ENCODE results near the gene OR11A1. TPM values are rescaled to one million over a fixed set of nuclear protein-coding genes. Genes with fewer than 3 reads are reported as not detected.

The OR11A1 gene
- total RNA-seq, 1 experiment from 2014 or later: not detected

DNA sequence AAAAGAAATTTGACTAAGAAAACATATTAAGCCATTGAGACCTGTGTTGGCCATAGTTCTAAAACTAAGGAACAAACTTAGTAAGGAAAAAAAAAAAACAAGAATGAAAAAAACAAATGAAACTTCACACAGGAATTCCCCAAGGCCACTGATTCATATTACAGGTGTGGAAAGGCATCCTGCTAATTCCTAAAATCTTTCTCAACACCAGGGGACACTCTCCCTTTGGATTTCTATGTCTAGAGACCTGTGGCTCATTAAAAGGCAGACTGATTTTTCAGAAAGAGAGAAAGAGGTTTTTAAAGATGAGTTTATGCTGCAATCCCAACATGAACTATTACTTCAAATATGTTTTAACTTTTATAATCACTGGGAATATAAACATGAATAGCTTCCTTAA, 42.3 kb downstream of the OR11A1 start, which contains the start of gene OR12D1:
TSS of gene OR12D1 (plus strand) at position 341 of the 400 bp plus-strand sequence.
- no peak within 1 kb of the TSS for H3K27ac ChIP-seq (ENCODE audit: low read depth, low read length, poor library complexity, severe bottlenecking)
- H3K4me1 ChIP-seq (ENCODE audit: insufficient read depth, low read length, poor library complexity, severe bottlenecking): no peaks in the 10 kb centered on the region
- H3K9me3 ChIP-seq (ENCODE audit: low read depth, low read length, poor library complexity, severe bottlenecking): no peaks in the 10 kb centered on the region
- no TSS peak for BruUV-seq (replicated peaks)
- no peak within 1 kb of the TSS for H3K4me3 ChIP-seq (ENCODE audit: low read depth, low read length, poor library complexity, severe bottlenecking)
- ChIA-PET POLR2A (ENCODE audit: low non-redundant PET) (no interaction called here), CTCF (no interaction called here)
- TF ChIP-seq, protein P1, sequence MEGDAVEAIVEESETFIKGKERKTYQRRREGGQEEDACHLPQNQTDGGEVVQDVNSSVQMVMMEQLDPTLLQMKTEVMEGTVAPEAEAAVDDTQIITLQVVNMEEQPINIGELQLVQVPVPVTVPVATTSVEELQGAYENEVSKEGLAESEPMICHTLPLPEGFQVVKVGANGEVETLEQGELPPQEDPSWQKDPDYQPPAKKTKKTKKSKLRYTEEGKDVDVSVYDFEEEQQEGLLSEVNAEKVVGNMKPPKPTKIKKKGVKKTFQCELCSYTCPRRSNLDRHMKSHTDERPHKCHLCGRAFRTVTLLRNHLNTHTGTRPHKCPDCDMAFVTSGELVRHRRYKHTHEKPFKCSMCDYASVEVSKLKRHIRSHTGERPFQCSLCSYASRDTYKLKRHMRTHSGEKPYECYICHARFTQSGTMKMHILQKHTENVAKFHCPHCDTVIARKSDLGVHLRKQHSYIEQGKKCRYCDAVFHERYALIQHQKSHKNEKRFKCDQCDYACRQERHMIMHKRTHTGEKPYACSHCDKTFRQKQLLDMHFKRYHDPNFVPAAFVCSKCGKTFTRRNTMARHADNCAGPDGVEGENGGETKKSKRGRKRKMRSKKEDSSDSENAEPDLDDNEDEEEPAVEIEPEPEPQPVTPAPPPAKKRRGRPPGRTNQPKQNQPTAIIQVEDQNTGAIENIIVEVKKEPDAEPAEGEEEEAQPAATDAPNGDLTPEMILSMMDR (conservative IDR thresholded peaks at IDR 0.05; ENCODE audit: low read depth, low read length): no peak
- no peak for TF ChIP-seq EZH2 (IDR thresholded peaks at IDR 0.05; ENCODE audit: borderline replicate concordance, low read depth, low read length, poor library complexity, severe bottlenecking)
- no peaks in the 10 kb centered on the region for H3K36me3 ChIP-seq (ENCODE audit: insufficient read depth, low read length, poor library complexity, severe bottlenecking)
- intact Hi-C loops (cut with micrococcal nuclease; ENCODE audit: unreplicated experiment): no loop called here
- H3K27me3 ChIP-seq (replicated peaks; ENCODE audit: insufficient read depth, low read depth, low read length, poor library complexity): peaks cover 18% of the 10 kb centered on the region
- no peak for DNase-seq (ENCODE audit: low spot score)

DNA sequence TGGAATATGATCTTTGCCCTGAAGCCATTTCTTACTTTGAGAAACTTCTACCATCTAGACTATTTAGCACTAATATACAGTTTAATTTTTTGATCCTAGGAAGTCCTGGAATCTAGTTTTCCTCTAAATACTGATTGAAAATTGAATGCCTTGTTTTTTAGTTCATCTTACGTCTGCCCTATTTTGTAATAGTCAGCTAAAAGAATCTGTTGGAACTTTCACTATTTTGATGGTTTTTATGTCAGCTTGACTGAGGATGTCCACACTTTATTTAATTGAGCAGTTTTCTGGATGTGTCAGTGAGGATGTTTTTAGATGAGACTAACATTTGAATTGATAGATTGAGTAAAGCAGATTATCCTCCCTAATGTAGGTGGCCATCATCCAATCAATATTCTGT, 53.1 kb downstream of the OR11A1 start:
- DNase-seq (ENCODE audit: low spot score): no peak
- H3K27me3 ChIP-seq (replicated peaks; ENCODE audit: insufficient read depth, low read depth, low read length, poor library complexity): peaks cover 2% of the 10 kb centered on the region
- BruUV-seq (replicated peaks): no TSS peak
- H3K4me3 ChIP-seq (ENCODE audit: low read depth, low read length, poor library complexity, severe bottlenecking): no peak overlapping the region
- no peaks in the 10 kb centered on the region for H3K4me1 ChIP-seq (ENCODE audit: insufficient read depth, low read length, poor library complexity, severe bottlenecking)
- no peaks in the 10 kb centered on the region for H3K9me3 ChIP-seq (ENCODE audit: low read depth, low read length, poor library complexity, severe bottlenecking)
- H3K36me3 ChIP-seq (ENCODE audit: insufficient read depth, low read length, poor library complexity, severe bottlenecking): no peaks in the 10 kb centered on the region
- TF ChIP-seq EZH2 (IDR thresholded peaks at IDR 0.05; ENCODE audit: borderline replicate concordance, low read depth, low read length, poor library complexity, severe bottlenecking): no peak
- POLR2A ChIA-PET (ENCODE audit: low non-redundant PET): no interaction called here
- H3K27ac ChIP-seq (ENCODE audit: low read depth, low read length, poor library complexity, severe bottlenecking): no peak overlapping the region
- intact Hi-C loops (cut with micrococcal nuclease; ENCODE audit: unreplicated experiment): no loop called here
- CTCF ChIA-PET: no interaction called here

DNA sequence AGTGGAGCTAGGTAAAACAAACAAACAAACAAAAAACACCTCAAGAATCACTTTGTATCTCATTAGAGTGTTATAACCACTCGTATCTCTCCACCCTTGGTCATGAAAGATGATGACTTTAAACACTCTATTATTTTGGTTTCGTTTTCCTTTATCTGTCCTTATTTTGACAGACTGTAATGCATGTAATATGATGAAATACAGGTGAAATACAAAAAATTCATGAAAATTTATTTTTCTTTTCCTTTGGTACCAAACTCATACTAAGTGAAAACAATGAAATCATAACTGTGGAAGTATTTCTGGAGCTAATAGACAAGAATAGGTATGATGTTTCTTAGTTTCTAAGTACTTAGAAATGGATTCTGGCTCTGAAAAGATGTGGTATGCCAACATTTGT, 57.3 kb downstream of the OR11A1 start:
- Histone ChIP-seq H3K27ac (ENCODE audit: low read depth, low read length, poor library complexity, severe bottlenecking) (no peak overlapping the region), H3K4me3 (ENCODE audit: low read depth, low read length, poor library complexity, severe bottlenecking) (no peak overlapping the region), H3K4me1 (ENCODE audit: insufficient read depth, low read length, poor library complexity, severe bottlenecking) (no peaks in the 10 kb centered on the region), H3K27me3 (replicated peaks; ENCODE audit: insufficient read depth, low read depth, low read length, poor library complexity) (peaks cover 27% of the 10 kb centered on the region), H3K9me3 (ENCODE audit: low read depth, low read length, poor library complexity, severe bottlenecking) (no peaks in the 10 kb centered on the region), H3K36me3 (ENCODE audit: insufficient read depth, low read length, poor library complexity, severe bottlenecking) (no peaks in the 10 kb centered on the region)
- POLR2A ChIA-PET (ENCODE audit: low non-redundant PET): no interaction called here
- intact Hi-C loops (cut with micrococcal nuclease; ENCODE audit: unreplicated experiment): no loop called here
- BruUV-seq (replicated peaks): no TSS peak
- no peak for DNase-seq (ENCODE audit: low spot score)
- no peak for TF ChIP-seq EZH2 (IDR thresholded peaks at IDR 0.05; ENCODE audit: borderline replicate concordance, low read depth, low read length, poor library complexity, severe bottlenecking)
- TF ChIP-seq, protein P1 (conservative IDR thresholded peaks at IDR 0.05; ENCODE audit: low read depth, low read length): no peak
- CTCF ChIA-PET: no interaction called here

DNA sequence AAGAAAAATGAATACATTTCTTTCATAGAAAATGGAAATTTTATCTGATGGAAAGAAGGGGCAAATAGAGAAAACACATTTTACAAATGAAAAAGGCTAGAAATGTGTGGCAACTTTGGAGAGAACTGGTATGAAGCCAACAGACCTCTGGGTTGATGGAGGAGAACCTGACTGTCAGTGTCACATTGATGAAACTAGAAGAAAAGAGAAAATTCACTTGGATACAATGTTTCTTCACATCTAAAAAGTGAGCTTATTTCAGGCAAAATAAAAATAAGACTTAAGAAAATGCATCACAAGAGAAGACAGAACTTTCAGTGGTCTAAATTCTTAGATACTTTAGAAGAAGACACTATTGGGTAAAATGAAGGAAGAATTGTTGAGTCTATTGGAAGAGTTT, 61.5 kb downstream of the OR11A1 start, which contains the start of gene OR12D2:
TSS of gene OR12D2 (plus strand) at position 301 of the 400 bp plus-strand sequence. CDS start 1,069 bp downstream, outside the sequence.
- no peak within 1 kb of the TSS for H3K4me3 ChIP-seq (ENCODE audit: low read depth, low read length, poor library complexity, severe bottlenecking)
- TF ChIP-seq, protein P1 (conservative IDR thresholded peaks at IDR 0.05; ENCODE audit: low read depth, low read length): no peak
- TF ChIP-seq EZH2 (IDR thresholded peaks at IDR 0.05; ENCODE audit: borderline replicate concordance, low read depth, low read length, poor library complexity, severe bottlenecking): no peak
- intact Hi-C loops (cut with micrococcal nuclease; ENCODE audit: unreplicated experiment): no loop called here
- CTCF ChIA-PET: no interaction called here
- H3K27me3 ChIP-seq (replicated peaks; ENCODE audit: insufficient read depth, low read depth, low read length, poor library complexity): peaks cover 36% of the 10 kb centered on the region
- no peaks in the 10 kb centered on the region for H3K36me3 ChIP-seq (ENCODE audit: insufficient read depth, low read length, poor library complexity, severe bottlenecking)
- BruUV-seq (replicated peaks): no TSS peak
- no peak within 1 kb of the TSS for H3K27ac ChIP-seq (ENCODE audit: low read depth, low read length, poor library complexity, severe bottlenecking)
- POLR2A ChIA-PET (ENCODE audit: low non-redundant PET): no interaction called here
- no peak for DNase-seq (ENCODE audit: low spot score)
- no peaks in the 10 kb centered on the region for H3K9me3 ChIP-seq (ENCODE audit: low read depth, low read length, poor library complexity, severe bottlenecking)
- no peaks in the 10 kb centered on the region for H3K4me1 ChIP-seq (ENCODE audit: insufficient read depth, low read length, poor library complexity, severe bottlenecking)
